ENCODE data around the gene ALPK3.
"Not testable (repeated sequence)": the region's sequence is repeated elsewhere in the genome, so short reads cannot be mapped to it uniquely, and the experiment has no call there.

The ALPK3 gene

DNA sequence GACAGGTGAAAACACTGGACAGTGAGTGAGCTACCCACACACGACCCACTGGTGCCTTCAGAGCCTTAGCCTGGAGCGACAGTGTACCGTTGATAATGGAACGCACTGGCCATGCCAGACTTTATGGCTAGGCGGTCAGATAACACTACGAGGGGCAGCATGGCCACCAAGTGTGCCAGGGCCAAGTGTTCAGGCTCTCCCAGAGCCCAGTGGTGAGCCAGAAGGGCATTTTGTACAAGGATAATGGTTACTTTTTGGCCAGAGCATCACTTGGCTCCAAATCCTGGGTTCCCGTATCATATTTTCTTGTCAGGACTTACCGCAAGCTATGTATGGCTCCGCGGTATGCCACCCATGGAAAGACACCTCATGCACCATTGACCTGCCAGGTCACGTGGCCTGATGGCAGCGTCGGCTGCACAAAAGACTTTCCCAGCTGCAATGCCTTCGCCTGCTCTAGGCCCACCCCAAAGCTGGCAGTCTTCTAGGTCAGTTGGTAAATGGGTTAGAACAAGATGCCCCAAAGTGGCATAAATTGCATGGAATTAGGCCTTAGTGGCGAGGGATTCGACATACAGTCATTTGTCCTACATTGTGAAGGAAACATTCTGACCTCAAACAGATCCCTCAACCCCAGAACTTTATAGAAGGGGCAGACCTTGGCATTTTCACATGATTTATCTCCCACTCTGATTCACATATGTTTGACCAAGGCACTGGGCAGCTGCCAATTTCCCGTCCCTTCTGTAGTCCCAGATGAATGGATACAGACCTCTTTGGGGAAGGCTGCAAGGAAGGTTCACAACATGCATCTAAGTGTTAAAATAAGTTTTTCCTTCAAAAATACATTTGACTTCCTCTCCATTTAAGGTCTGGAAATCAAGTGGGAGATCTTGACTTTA is 55.1 kb downstream of the ALPK3 start:
- DNase-seq (ENCODE audit: low read depth in 2 of 3, low spot score in 1 of 3) = no peak

DNA sequence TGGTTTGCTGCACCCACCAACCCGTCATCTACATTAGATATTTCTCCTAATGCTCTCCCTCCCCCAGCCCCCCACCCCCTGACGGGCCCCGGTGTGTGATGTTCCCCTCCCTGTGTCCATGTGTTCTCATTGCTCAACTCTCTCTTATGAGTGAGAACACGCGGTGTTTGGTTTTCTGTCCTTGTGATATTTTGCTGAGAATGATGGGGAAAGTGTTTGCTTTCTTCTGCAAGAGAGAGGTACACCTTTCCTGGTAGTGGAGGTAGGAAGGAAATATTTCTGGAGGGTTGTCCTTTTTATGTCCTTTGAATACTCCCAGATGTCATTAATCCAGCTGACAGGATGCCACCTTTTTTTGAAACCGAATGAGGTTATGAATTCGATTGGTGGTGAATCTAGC is 56.8 kb downstream of the ALPK3 start:
- DNase-seq (ENCODE audit: low read depth in 2 of 3, low spot score in 1 of 3) = no peak

DNA sequence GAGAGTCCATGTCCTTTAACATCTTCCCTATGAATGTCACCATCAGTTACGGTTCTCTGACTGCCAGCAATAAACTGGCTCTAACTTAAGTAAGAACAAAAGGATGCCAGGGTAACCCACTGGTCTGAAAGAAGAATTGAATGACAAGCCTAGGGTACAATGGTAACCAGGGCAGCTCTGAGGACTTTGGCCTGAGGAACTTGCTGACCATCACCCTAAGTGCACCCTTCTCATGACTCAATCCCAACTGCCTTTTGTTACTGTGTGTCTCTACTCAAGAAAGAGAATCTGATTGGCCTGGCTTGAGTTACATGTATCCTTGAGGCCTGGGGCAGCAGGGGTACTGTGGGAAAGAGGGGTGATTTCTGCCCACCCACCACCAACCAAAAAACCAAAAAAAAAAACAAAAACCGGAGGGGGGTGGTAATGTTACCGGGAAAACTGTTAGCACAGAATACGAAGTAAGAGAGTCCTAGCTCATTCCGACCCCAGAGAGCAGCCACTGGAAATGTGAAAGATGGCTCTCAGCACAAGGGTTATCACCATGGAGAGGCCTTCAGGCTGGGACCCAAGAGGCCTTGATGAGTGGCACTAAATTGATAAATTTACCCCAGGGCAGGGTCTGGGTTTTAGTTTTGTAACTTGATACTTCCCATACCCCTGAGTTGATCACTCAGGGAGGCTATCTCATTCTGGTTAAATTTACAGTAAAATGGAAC is 58.0 kb downstream of the ALPK3 start:
- DNase-seq (ENCODE audit: low read depth in 2 of 3, low spot score in 1 of 3) = no peak

GRCh38 chr15:84876269-84876668 is 59.1 kb downstream of the ALPK3 start:
- DNase-seq (ENCODE audit: low read depth in 2 of 3, low spot score in 1 of 3) = no peak

- not testable (repeated sequence) for DNase-seq (ENCODE audit: low read depth in 2 of 3, low spot score in 1 of 3)
Measured at GRCh38 chr15:84877701-84878100, 60.5 kb downstream of the ALPK3 start.

- peak; percentile 50 to 56 (median 50) for DNase-seq (ENCODE audit: low read depth in 2 of 3, low spot score in 1 of 3)
Measured at GRCh38 chr15:84878504-84878903, 61.3 kb downstream of the ALPK3 start.

DNA sequence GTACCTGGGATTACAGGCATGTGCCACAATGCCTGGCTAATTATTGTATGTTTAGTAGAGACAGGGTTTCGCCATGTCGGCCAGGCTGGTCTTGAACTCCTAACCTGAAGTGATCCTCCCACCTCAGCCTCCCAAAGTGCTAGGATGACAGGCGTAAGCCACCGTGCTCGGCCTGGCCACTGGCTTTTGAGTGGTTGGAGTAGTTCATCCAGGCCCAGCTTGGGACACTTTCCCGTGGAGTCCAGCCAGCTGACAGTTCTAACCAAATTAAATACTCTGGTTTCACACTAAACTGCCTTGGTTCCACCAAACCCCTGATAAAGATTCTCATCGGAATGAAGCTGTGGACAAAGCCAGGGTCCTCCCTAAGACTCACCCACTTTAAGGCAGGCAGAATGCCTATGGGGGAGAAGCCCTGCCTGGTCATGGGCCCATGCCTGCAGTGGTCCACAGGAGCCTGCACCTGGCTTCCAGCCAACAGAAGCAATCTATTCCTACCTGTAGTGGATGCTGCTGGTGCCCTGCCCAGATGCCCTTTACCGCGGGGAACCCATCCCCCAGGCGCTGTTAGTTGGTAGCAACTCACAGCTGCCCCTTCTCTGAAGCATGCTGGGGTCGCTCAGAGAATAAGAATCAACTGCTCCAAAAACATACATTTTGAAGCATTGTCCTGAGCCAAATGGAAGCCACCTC is 62.1 kb downstream of the ALPK3 start:
- no peak for DNase-seq (ENCODE audit: low read depth in 2 of 3, low spot score in 1 of 3)

- no peak for DNase-seq (ENCODE audit: low read depth in 2 of 3, low spot score in 1 of 3)
Measured at GRCh38 chr15:84880007-84880406, 62.9 kb downstream of the ALPK3 start.

DNA sequence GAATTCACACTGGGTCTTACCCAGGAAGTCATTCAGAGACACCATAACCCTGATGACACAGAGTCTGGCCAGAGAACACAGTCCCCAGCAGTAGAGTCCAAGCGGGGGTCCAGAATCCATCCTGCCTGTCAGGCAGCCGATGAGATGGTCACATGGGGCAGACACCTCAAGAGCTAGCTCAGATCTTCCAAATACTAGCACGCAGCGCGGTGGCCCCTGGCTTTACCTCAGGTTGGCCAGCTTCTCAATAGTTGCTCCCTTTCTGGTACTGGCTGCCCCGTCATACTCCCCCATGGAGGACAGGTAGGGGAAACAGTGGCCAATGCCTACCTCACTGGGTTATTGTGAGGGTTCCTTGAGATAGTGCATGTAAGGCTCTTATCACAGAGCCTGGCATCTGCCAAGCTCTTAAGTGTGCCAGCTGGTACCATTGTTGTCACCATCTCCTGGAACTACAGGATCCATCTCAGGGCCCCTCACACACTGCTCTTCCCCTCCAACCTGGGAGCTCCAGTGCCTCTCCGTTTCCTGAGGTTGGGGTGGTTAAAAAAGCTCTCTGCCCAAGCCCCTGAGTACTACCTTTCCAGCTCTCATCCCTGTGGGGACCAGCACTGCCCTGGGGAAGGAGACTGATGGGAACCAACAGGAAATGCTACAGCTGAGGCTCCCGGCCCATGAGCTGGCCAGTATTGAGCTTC is 63.8 kb downstream of the ALPK3 start:
- no peak for DNase-seq (ENCODE audit: low read depth in 2 of 3, low spot score in 1 of 3)

DNA sequence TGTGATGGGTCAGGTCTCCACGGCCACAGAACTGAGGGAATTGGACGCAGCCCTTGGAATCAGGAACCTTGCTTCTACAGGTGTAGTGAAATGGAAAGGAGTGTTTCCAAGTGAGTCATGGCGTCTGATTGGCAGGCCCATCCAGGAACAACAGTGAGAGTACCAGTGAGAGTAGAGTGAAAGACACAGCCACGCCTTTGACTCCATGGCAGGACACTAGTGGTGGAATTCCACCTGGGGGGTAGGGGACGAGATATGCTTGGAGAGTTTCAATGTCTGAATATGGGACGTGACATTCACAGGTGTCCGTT is 64.3 kb downstream of the ALPK3 start:
- DNase-seq (ENCODE audit: low read depth in 2 of 3, low spot score in 1 of 3) = no peak

DNA sequence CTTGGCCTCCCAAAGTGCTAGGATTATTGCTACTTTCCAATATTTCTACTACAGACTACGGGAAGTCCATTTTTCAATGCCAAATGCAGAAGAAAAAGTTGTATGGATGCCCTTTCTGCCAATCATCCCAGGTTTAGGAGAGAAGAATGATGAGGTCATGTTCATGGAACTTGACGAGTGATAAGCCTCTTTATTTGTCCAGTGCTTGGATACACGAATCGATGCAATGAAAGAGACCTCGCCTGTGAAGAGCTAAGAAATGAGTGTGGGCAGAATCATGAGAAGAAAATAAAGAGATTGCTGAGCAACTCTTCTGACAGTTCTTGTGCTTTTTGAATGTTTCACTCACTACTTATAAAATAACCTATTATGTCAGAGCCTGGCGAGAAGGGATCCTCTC is 66.3 kb downstream of the ALPK3 start:
- DNase-seq (ENCODE audit: low read depth in 2 of 3, low spot score in 1 of 3) = no peak

DNA sequence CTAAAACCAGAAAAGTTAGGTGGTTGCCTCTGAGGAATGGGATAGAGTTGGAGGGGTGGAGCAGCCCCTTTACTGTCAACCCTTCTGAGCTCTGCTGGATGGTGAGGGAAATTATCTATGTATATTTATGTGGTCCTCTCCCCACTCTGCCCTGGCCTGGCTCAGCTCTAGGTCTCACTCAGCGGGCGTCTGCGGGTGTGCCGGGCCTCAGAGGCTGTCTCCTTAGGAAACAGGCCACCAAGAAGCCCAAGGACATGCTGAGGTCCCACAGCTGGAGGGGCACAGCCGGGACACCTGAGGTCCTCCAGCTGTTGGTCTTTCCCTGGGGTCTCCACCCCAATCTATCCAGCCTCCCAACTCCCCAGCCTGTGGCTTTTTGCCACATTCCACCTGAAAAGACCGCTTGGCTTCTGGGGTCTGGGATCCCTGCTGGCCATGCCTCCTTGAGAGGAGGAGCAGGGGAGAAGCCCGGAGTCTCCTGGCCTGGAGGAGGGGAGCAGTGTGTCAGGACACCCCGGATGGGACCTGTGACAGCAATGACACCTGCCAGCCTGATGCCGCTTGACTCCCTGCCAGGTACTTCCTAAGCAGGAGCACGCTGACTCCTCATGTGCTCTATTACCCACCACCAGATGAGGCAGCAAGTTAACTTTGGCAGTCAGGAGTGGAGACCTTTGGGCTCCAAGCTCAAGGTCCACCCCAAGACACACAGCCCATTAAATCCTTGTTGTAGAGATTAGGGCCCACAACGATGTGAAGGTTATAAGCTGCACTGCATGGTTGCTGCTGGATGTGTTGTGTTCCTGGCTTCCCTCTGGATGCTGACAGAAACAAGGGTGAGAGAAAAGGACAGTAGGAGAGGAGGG is 67.0 kb downstream of the ALPK3 start, which contains the start of gene SLC28A1:
Gene SLC28A1, plus strand, starts transcription at position 747 of the 866 bp plus-strand sequence. CDS start 3,099 bp downstream, outside the sequence.
- no peak for DNase-seq (ENCODE audit: low read depth in 2 of 3, low spot score in 1 of 3)

DNA sequence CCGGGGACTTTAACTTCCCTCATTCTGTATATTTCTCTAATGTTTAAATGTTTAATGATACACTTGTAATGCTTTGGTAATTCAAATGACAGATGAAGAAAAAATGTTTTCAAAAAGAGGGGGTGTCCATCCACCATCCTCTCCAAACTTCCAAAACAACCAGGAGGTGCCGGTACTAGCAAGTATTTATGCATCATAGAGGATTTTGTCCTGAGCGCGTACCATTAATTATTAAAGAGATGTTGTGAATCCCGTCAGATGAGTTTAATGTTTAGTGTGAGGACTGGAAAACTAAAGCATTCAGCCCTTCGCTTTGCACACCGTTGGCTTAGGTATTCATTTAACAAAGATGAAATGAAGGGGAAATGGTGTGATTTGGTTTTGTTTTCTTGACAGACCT is 68.6 kb downstream of the ALPK3 start:
- DNase-seq (ENCODE audit: low read depth in 2 of 3, low spot score in 1 of 3) = no peak

DNA sequence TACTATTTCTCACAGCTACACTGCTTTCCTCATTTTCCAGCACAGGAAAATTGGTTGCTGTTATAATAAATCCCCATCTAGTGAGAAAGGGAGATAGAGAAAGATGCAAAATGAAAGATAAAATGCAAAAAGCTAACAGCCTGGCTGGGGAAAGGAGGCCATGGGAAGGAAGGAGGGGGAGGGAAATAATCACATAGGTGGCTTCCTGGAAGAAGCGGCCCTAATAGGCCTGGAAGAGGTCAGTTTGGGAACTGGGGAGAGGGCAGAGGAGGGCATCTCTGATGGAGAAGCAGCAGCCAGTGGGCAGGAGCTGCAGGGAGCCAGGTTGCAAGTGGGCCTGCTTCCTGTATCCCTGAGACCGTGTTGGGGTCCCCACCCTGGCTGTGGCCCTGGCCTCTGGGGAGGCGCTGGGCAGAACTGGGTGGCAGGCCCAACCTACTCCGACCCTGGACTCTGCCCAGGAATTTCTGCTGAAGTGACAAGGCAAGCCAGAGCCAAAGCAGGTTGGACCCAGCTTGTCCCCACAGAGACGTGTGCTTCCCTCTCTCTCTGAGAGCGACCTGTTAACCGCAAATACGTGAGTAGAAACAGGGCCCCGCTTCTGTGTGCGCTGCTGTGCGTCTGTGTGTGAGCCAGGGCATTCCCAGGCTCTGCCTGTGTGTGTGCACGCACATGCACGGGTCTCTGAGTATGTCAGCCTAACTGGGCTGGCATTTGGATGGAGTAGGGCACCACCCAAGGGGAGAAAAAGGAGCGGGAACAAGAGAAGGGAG is 69.2 kb downstream of the ALPK3 start:
- DNase-seq (ENCODE audit: low read depth in 2 of 3, low spot score in 1 of 3) = no peak

- no peak for DNase-seq (ENCODE audit: low read depth in 2 of 3, low spot score in 1 of 3)
Measured at GRCh38 chr15:84886984-84887299, 69.8 kb downstream of the ALPK3 start.

- DNase-seq (ENCODE audit: low read depth in 2 of 3, low spot score in 1 of 3) = no peak
Measured at GRCh38 chr15:84887938-84888337, 70.8 kb downstream of the ALPK3 start.

DNA sequence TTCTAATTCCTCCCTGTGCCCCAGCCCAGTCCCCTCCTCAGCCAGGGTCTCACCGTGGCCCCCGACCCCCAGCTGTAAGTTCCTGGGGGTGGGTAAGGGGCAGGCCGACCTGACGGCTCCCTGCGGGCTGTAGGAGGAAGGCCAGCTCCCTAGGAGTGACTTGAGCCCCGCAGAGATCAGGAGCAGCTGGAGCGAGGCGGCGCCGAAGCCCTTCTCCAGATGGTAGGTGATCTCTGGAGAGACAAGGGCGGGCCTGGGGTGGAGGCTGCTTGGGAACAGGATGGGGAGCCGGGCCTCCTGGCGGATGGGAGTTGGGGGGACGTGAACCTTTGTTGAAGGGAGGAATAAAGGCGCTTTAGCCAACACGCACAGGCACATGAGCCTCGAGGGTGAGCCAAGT is 71.5 kb downstream of the ALPK3 start:
- no peak for DNase-seq (ENCODE audit: low read depth in 2 of 3, low spot score in 1 of 3)

DNA sequence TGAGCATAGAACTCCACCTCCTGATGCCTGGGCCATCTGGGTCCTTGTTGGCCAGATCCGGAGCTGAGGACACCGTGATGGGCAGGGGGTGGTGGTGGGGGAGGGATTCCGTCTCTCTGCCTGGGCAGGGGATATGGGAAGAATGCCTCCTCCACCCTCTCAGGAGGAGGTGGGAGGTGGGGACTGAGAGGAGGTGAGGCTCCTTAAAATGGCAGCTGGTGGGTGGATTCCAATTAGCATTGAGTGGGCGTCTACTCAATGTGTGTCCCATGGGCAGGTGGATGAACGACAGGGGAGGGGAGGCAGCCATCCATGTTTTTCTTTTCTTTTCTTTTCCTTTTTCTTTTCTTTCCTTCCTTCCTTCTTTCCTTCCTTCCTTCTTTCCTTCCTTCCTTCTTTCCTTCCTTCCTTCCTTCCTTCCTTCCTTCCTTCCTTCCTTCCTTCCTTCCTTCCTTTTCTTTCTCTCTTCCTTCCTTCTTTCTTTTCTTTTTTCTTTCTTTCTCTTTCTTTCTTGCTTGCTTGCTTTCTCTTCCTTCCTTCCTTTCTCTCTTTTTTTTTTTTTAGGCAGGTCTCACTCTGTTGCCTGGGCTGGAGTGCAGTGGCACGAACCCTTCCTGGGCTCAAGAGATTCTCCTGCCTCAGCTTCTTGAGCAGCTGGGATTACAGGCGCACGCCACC is 72.3 kb downstream of the ALPK3 start:
- no peak for DNase-seq (ENCODE audit: low read depth in 2 of 3, low spot score in 1 of 3)

DNA sequence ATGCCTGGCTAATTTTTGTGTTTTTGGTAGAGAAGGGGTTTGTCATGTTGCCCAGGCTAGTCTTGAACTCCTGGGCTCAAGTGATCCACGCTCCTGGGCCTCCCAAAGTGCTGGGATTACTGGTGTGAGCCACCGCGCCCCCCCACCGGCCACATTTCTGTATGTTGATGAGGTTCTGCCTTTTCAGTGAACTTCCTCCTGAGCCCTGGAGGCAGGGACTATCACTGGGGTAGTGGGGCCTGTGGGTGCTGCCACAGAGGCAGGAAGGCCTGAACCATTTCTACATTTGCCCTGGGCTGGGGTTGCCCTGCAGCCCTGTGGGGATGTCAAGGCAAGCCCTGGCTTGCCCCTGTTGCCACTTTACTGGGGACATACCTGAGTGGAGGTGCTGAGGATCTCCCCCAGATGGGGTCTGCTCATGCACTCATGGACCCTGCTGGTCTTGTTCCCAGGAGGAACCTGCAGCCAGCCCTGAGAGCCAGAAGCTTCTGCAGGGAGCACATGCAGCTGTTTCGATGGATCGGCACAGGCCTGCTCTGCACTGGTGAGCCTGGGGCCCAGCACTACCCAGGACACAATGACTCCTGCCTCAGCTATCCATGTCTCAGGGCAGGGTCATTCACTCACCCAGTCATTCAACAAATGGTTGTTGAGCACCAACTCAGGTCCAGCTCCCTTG is 73.0 kb downstream of the ALPK3 start:
- DNase-seq (ENCODE audit: low read depth in 2 of 3, low spot score in 1 of 3) = no peak
